ENCODE measurements around the gene SIGLEC11. TPM values are rescaled to one million over a fixed set of nuclear protein-coding genes. Genes with fewer than 3 reads are reported as not detected.
"Not testable (repeated sequence)": the region's sequence is repeated elsewhere in the genome, so short reads cannot be mapped to it uniquely, and the experiment has no call there.

The SIGLEC11 gene
- total RNA-seq, 1 experiment from 2014 or later: not detected

DNA sequence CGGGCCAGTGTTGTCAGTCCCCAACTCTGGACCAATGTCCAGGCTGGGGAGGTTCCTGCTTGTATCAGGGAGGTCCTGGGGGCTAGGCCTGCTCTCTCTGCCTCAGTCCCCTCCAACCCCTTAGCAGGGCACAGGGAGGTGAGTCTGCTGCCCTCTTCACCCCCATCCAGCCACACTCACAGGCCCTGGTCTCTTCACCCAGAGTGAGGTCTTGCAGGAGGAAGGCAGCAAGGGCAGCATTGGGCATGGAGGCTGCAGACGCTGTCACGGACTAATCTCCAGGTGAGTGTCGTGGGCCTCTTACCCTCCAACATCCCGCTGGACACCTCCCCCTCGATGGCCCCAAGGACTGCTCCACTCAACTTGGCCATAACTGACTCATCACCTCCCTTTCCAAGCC, 11.9 kb upstream of the SIGLEC11 start:
- BruUV-seq (replicated peaks): no TSS peak
- DNase-seq: no peak
- Mint-ChIP-seq H3K4me3 (ENCODE audit: unreplicated experiment) (no peak overlapping the region), H3K27me3 (ENCODE audit: insufficient read depth, unreplicated experiment) (no peaks in the 10 kb centered on the region), H3K4me1 (ENCODE audit: low read depth, unreplicated experiment) (peaks cover 9% of the 10 kb centered on the region), H3K36me3 (ENCODE audit: insufficient read depth, unreplicated experiment) (peaks cover 6% of the 10 kb centered on the region), H3K27ac (ENCODE audit: unreplicated experiment) (no peak overlapping the region), H3K9me3 (ENCODE audit: unreplicated experiment) (no peaks in the 10 kb centered on the region)
- no peaks in the 10 kb centered on the region; the same call in 1 of the 2 replicates for H3K27me3 ChIP-seq (replicated peaks; ENCODE audit: control insufficient read depth, insufficient read depth, low read length)
- H3K9me3 ChIP-seq: no peaks in the 10 kb centered on the region
- TF ChIP-seq, protein P1, sequence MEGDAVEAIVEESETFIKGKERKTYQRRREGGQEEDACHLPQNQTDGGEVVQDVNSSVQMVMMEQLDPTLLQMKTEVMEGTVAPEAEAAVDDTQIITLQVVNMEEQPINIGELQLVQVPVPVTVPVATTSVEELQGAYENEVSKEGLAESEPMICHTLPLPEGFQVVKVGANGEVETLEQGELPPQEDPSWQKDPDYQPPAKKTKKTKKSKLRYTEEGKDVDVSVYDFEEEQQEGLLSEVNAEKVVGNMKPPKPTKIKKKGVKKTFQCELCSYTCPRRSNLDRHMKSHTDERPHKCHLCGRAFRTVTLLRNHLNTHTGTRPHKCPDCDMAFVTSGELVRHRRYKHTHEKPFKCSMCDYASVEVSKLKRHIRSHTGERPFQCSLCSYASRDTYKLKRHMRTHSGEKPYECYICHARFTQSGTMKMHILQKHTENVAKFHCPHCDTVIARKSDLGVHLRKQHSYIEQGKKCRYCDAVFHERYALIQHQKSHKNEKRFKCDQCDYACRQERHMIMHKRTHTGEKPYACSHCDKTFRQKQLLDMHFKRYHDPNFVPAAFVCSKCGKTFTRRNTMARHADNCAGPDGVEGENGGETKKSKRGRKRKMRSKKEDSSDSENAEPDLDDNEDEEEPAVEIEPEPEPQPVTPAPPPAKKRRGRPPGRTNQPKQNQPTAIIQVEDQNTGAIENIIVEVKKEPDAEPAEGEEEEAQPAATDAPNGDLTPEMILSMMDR (IDR thresholded peaks at IDR 0.05; ENCODE audit: insufficient read depth in 1 of 2, low read depth in 1 of 2, low read length in 1 of 2, severe bottlenecking in 1 of 2, unreplicated experiment in 1 of 2): no peak
- H3K36me3 ChIP-seq (ENCODE audit: control insufficient read depth, insufficient read depth, low read length): no peaks in the 10 kb centered on the region
- intact Hi-C loops (cut with micrococcal nuclease; ENCODE audit: unreplicated experiment): no loop called here
- ChIA-PET POLR2A (no interaction called here), CTCF (no interaction called here)
- no peak overlapping the region for H3K4me3 ChIP-seq (ENCODE audit: low read depth, low read length)
- H3K4me1 ChIP-seq: peaks cover 7% of the 10 kb centered on the region; the same call in 1 of the 2 replicates

DNA sequence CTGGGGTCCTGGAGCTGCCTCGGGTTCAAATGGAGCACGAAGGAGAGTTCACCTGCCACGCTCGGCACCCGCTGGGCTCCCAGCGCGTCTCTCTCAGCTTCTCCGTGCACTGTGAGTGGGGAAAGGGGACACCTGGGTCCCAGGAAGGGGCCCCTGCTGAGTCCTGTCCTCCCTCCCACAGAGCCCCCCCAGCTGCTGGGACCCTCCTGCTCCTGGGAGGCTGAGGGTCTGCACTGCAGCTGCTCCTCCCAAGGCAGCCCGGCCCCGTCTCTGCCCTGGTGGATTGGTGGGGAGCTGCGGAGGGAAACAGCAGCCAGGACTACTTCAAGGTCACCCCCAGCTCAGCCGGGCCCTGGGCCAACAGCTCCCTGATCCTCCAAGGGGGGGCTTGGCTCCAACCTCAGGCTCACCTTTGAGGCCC, 11.0 kb upstream of the SIGLEC11 start:
- TF ChIP-seq, protein P1 (IDR thresholded peaks at IDR 0.05; ENCODE audit: insufficient read depth in 1 of 2, low read depth in 1 of 2, low read length in 1 of 2, severe bottlenecking in 1 of 2, unreplicated experiment in 1 of 2): no peak
- no peaks in the 10 kb centered on the region for H3K9me3 Mint-ChIP-seq (ENCODE audit: unreplicated experiment)

DNA sequence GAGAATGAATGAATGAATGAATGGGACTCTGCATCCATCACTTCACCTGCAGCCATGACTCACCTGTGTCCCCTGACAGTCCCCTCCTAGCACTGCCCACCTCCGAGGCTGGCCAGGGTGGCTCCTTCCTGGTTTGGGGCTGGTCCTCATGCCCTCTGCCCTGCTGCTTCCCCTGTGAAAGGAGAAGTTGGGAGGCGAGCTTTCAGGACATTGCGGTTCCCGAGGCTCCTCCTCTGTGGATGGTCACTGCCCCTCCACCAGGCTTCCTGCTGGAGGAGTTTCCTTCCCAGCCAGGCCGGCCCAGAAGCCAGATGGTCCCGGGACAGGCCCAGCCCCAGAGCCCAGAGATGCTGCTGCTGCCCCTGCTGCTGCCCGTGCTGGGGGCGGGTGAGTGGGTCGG, 8.4 kb upstream of the SIGLEC11 start:
- H3K27ac Mint-ChIP-seq (ENCODE audit: unreplicated experiment); DNase-seq; H3K36me3 Mint-ChIP-seq (ENCODE audit: insufficient read depth, unreplicated experiment); H3K9me3 Mint-ChIP-seq (ENCODE audit: unreplicated experiment); H3K9me3 ChIP-seq; BruUV-seq (replicated peaks); H3K27me3 ChIP-seq (replicated peaks; ENCODE audit: control insufficient read depth, insufficient read depth, low read length); POLR2A ChIA-PET; H3K4me1 Mint-ChIP-seq (ENCODE audit: low read depth, unreplicated experiment); CTCF ChIA-PET; H3K27me3 Mint-ChIP-seq (ENCODE audit: insufficient read depth, unreplicated experiment); H3K4me3 Mint-ChIP-seq (ENCODE audit: unreplicated experiment); H3K36me3 ChIP-seq (ENCODE audit: control insufficient read depth, insufficient read depth, low read length); H3K4me3 ChIP-seq (ENCODE audit: low read depth, low read length); H3K4me1 ChIP-seq; intact Hi-C loops (cut with micrococcal nuclease; ENCODE audit: unreplicated experiment): not testable (repeated sequence)

More for the DNA sequence above, 11.0 kb upstream of the SIGLEC11 start:
- Mint-ChIP-seq H3K4me3 (ENCODE audit: unreplicated experiment) (no peak overlapping the region), H3K27ac (ENCODE audit: unreplicated experiment) (no peak overlapping the region), H3K36me3 (ENCODE audit: insufficient read depth, unreplicated experiment) (peaks cover 3% of the 10 kb centered on the region), H3K4me1 (ENCODE audit: low read depth, unreplicated experiment) (peaks cover 8% of the 10 kb centered on the region), H3K27me3 (ENCODE audit: insufficient read depth, unreplicated experiment) (no peaks in the 10 kb centered on the region)
- H3K4me3 ChIP-seq (ENCODE audit: low read depth, low read length): no peak overlapping the region
- no TSS peak for BruUV-seq (replicated peaks)
- H3K9me3 ChIP-seq: no peaks in the 10 kb centered on the region
- POLR2A ChIA-PET: no interaction called here
- intact Hi-C loops (cut with micrococcal nuclease; ENCODE audit: unreplicated experiment): no loop called here
- CTCF ChIA-PET: no interaction called here
- no peaks in the 10 kb centered on the region; the same call in 1 of the 2 replicates for H3K27me3 ChIP-seq (replicated peaks; ENCODE audit: control insufficient read depth, insufficient read depth, low read length)
- peaks cover 7% of the 10 kb centered on the region; the same call in 1 of the 2 replicates for H3K4me1 ChIP-seq
- H3K36me3 ChIP-seq (ENCODE audit: control insufficient read depth, insufficient read depth, low read length): no peaks in the 10 kb centered on the region
- no peak for DNase-seq
